Lung (tissue), 12 donors: ENCODE data around the gene NTRK3. TPM values are rescaled to one million over a fixed set of nuclear protein-coding genes. Genes with fewer than 3 reads are reported as not detected.
A peak's percentile ranks its signal among the peaks of the same experiment; 100 is the strongest.

Experiments used
- ATAC-seq: fragments of 200-7000 bp; cut with Tn5 transposase; one replicate; pipeline ENCODE4 v1.9.1; 2020; ENCODE audit warnings: moderate number of reproducible peaks; ENCODE audit not compliant: insufficient read depth, low FRiP score
- DNase-seq, 3 donors: peaks; one replicate each; pipeline ENCODE4 v3.0.0-alpha.2; 2013 to 2017
- H3K27ac ChIP-seq, 2 donors: one replicate each; pipeline ENCODE4 v1.5.1; 2013; ENCODE audit warnings: mild to moderate bottlenecking in 2 of 2, moderate library complexity in 2 of 2, control low read depth in 1 of 2, inconsistent platforms in 1 of 2, low read depth in 1 of 2, low read length in 1 of 2
- H3K27me3 ChIP-seq, 3 donors: one replicate each; pipeline ENCODE4 v1.5.1; 2013; ENCODE audit warnings: low read length in 2 of 3; ENCODE audit not compliant: control insufficient read depth in 3 of 3, insufficient read depth in 3 of 3
- H3K36me3 ChIP-seq, 4 donors: one replicate each; pipeline ENCODE4 v1.5.1; 2013; ENCODE audit warnings: low read length in 4 of 4, mild to moderate bottlenecking in 1 of 4, moderate library complexity in 1 of 4; ENCODE audit not compliant: control insufficient read depth in 4 of 4, insufficient read depth in 4 of 4
- H3K4me1 ChIP-seq, 5 donors: one replicate each; pipeline ENCODE4 v1.5.1; 2013; ENCODE audit warnings: low read length in 5 of 5, mild to moderate bottlenecking in 2 of 5, moderate library complexity in 1 of 5; ENCODE audit not compliant: control insufficient read depth in 5 of 5, insufficient read depth in 5 of 5
- H3K4me3 ChIP-seq: one replicate; pipeline ENCODE4 v1.5.1; 2013; ENCODE audit warnings: mild to moderate bottlenecking, control low read depth, moderate library complexity
- H3K9ac ChIP-seq, 2 donors: one replicate each; pipeline ENCODE4 v1.5.1; 2013; ENCODE audit warnings: low read length in 2 of 2, control low read depth in 1 of 2; ENCODE audit not compliant: insufficient read depth in 1 of 2
- H3K9me3 ChIP-seq, 4 donors: one replicate each; pipeline ENCODE4 v1.5.1; 2013; ENCODE audit warnings: low read length in 3 of 4, mild to moderate bottlenecking in 1 of 4, moderate library complexity in 1 of 4; ENCODE audit not compliant: control insufficient read depth in 4 of 4, insufficient read depth in 3 of 4
- WGBS, 2 donors: extraction: QIAGEN DNeasy Blood & Tissue Kit; methylation state at CpG; one replicate each; pipeline ENCODE4 v1.1.7; 2013; 5-methylcytosine and 5-hydroxymethylcytosine counted together
- polyA plus RNA-seq, 2 donors: library from polyadenylated mRNA; stranded (reverse); fragments of 200-250 nt; gene quantifications; one replicate each; pipeline ENCODE4 v1.2.1, GENCODE V29; 2013
- total RNA-seq, 2 donors: library from RNA; depleted of rRNA in 1 of 2; stranded (reverse); fragments of >200 nt in 1 of 2; gene quantifications; one replicate each; pipeline ENCODE4 v1.2.1, GENCODE V29; 2014 to 2021
- TF ChIP-seq, protein P1 (sequence below): IDR thresholded peaks from 2 replicates; pipeline ENCODE4 v1.5.1; 2012; ENCODE audit warnings: mild to moderate bottlenecking; ENCODE audit errors: control extremely low read depth, extremely low read depth
- donor health status: control.
- donor health status: control.
- donor health status: Bipolar disorder and iron deficiency.
- donor health status: healthy.
- donor health status: DM: yes; HTN: yes; CAD: no.

The NTRK3 gene
- total and polyA plus RNA-seq, 4 donors: 0.44 to 11.0 (median 4.2) TPM

DNA sequence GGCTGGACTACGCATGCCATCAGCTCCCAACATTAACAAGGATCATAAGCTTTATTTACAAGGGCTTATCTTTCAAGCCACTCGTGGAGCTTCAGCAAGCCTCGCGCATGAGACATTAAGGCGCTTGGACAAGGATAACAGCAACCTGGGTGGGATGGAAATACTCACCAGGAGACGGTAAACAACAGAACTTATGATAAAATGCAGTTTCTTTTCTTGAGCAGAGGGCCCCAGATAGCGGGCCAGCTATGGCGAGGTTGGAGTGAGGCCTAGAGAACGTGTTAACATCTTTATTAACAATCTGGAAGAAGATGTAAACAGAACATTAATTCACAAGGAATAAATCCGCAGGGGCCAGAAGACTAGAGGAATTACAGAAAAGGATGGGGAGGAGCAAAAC is 158.2 kb downstream of the NTRK3 start:
- TF ChIP-seq, protein P1, sequence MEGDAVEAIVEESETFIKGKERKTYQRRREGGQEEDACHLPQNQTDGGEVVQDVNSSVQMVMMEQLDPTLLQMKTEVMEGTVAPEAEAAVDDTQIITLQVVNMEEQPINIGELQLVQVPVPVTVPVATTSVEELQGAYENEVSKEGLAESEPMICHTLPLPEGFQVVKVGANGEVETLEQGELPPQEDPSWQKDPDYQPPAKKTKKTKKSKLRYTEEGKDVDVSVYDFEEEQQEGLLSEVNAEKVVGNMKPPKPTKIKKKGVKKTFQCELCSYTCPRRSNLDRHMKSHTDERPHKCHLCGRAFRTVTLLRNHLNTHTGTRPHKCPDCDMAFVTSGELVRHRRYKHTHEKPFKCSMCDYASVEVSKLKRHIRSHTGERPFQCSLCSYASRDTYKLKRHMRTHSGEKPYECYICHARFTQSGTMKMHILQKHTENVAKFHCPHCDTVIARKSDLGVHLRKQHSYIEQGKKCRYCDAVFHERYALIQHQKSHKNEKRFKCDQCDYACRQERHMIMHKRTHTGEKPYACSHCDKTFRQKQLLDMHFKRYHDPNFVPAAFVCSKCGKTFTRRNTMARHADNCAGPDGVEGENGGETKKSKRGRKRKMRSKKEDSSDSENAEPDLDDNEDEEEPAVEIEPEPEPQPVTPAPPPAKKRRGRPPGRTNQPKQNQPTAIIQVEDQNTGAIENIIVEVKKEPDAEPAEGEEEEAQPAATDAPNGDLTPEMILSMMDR: no peak
- Histone ChIP-seq H3K9me3 (peaks cover 0 to 1% (median 0%) of the 10 kb centered on the region in 4 donors), H3K27me3 (no peaks in the 10 kb centered on the region), H3K27ac (no peak overlapping the region), H3K4me3 (no peak overlapping the region), H3K9ac (no peak overlapping the region), H3K36me3 (no peaks in the 10 kb centered on the region), H3K4me1 (peaks cover 0 to 12% (median 0%) of the 10 kb centered on the region in 5 donors)
- WGBS, 2 donors: 65 to 77% methylated on average over 10 of the region's 10 CpGs
- ATAC-seq (no peak), DNase-seq (peak in 2 of 3 donors; percentile 50 to 60)

DNA sequence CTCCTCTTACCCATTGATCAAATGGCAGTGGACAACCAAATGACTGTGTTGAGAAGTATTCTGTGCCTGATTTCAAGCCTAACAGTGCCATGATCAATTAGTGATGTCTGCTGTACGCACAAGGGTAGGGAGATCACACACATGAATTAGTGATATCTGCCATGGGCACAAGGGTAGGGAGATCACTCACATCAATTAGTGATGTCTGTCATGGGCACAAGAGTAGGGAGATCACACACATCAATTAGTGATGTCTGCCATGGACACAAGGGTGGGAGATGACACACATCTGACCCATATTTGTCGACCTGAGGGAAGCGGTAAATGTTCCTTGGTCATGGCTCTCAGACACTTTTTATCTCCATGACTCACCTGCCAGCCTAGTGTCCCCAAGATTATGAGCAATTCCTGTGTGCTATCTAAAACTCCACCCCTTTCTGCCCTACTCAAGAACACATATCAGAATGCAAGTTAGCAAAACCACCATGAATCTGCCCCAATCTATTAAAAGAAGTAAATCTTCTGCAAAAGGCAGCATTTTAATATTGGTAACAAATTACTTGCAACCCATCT is 165.0 kb downstream of the NTRK3 start:
- Histone ChIP-seq H3K9ac (no peak overlapping the region), H3K36me3 (no peaks in the 10 kb centered on the region), H3K4me1 (peaks cover 0 to 31% (median 5%) of the 10 kb centered on the region in 5 donors), H3K9me3 (peaks cover 0 to 10% (median 0%) of the 10 kb centered on the region in 4 donors), H3K4me3 (no peak overlapping the region), H3K27me3 (no peaks in the 10 kb centered on the region), H3K27ac (no peak overlapping the region)
- DNase-seq (no peak), ATAC-seq (no peak)
- 82 to 92% methylated on average over 3 of the region's 3 CpGs for WGBS, 2 donors
- TF ChIP-seq, protein P1: no peak

DNA sequence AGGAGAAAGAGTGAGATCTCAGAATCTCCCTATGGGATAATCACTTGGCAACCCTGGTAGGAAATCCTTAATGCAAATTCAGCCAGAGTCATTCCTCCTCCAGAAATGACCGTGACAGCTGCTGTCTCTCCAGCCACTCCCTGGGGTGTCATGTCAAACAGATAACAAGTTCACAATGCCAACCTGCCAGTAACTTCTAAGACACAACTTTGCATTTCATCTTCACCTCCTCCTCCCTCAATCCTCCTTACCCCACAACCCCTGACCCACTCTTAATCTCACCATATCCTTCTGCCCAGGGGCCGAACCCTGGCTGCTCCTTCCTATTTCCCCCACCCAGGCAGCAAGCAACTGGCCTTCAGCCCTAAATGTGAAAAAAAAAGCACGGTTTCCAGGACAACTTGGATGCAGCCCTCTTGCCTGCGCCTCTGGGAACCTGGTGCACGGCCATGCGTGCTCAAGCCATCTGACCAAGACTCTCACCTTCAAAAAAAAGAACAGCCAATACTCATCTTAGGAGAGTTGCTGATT is 166.0 kb downstream of the NTRK3 start:
- H3K9ac ChIP-seq: no peak overlapping the region
- 27 to 52% methylated on average over 6 of the region's 6 CpGs for WGBS, 2 donors
- ATAC-seq: no peak
- peak; percentile 95 to 99 (median 99) for DNase-seq
- TF ChIP-seq, protein P1: no peak
- H3K27me3 ChIP-seq: no peaks in the 10 kb centered on the region
- no peak overlapping the region for H3K27ac ChIP-seq
- peaks cover 0 to 10% (median 0%) of the 10 kb centered on the region in 4 donors for H3K9me3 ChIP-seq
- H3K4me3 ChIP-seq: no peak overlapping the region
- H3K4me1 ChIP-seq: peaks cover 0 to 31% (median 6%) of the 10 kb centered on the region in 5 donors
- H3K36me3 ChIP-seq: no peaks in the 10 kb centered on the region
